ENCODE results near the gene IRGC.

Gene IRGC

GRCh38 chr19:43690890-43691289, 25.0 kb upstream of the IRGC start:
- no peak for DNase-seq (ENCODE audit: low spot score)

- no peak for DNase-seq (ENCODE audit: low spot score)
Observed at GRCh38 chr19:43691755-43692154, 24.1 kb upstream of the IRGC start.

GRCh38 chr19:43692385-43692784, 23.5 kb upstream of the IRGC start:
- DNase-seq (ENCODE audit: low spot score) = no peak

- no peak for DNase-seq (ENCODE audit: low spot score)
Observed at GRCh38 chr19:43692877-43693276, 23.0 kb upstream of the IRGC start.

GRCh38 chr19:43694553-43694952, 21.3 kb upstream of the IRGC start:
- no peak for DNase-seq (ENCODE audit: low spot score)

GRCh38 chr19:43695985-43696704, 19.7 kb upstream of the IRGC start:
- no peak for DNase-seq (ENCODE audit: low spot score)

- no peak for DNase-seq (ENCODE audit: low spot score)
Observed at GRCh38 chr19:43697295-43697694, 18.6 kb upstream of the IRGC start.

GRCh38 chr19:43699506-43700394, 16.1 kb upstream of the IRGC start:
- DNase-seq (ENCODE audit: low spot score) = no peak

GRCh38 chr19:43700395-43701000, 15.4 kb upstream of the IRGC start:
- peak; percentile 63 for DNase-seq (ENCODE audit: low spot score)

GRCh38 chr19:43704002-43704705, 11.7 kb upstream of the IRGC start:
- no peak for DNase-seq (ENCODE audit: low spot score)

- DNase-seq (ENCODE audit: low spot score) = no peak
Observed at GRCh38 chr19:43705729-43706128, 10.1 kb upstream of the IRGC start.

- DNase-seq (ENCODE audit: low spot score) = no peak
Observed at GRCh38 chr19:43707158-43707712, 8.6 kb upstream of the IRGC start.

GRCh38 chr19:43708716-43709115, 7.2 kb upstream of the IRGC start:
- no peak for DNase-seq (ENCODE audit: low spot score)

- no peak for DNase-seq (ENCODE audit: low spot score)
Observed at GRCh38 chr19:43711751-43712355, 4.0 kb upstream of the IRGC start.

- no peak for DNase-seq (ENCODE audit: low spot score)
Observed at GRCh38 chr19:43713208-43713607, 2.7 kb upstream of the IRGC start.

- no peak for DNase-seq (ENCODE audit: low spot score)
Observed at GRCh38 chr19:43718627-43719377, 2.9 kb downstream of the IRGC start.

GRCh38 chr19:43719378-43719868, 3.5 kb downstream of the IRGC start:
- no peak for DNase-seq (ENCODE audit: low spot score)

- no peak for DNase-seq (ENCODE audit: low spot score)
Observed at GRCh38 chr19:43719918-43720317, 4.0 kb downstream of the IRGC start.

GRCh38 chr19:43720936-43721335, 5.1 kb downstream of the IRGC start:
- no peak for DNase-seq (ENCODE audit: low spot score)

GRCh38 chr19:43721469-43722048, 5.7 kb downstream of the IRGC start:
- DNase-seq (ENCODE audit: low spot score) = no peak
